Endothelial cell of umbilical vein (primary cell): ENCODE results near the gene ANAPC7. TPM values are rescaled to one million over a fixed set of nuclear protein-coding genes. Genes with fewer than 3 reads are reported as not detected.

Source experiments
- Bru-seq: library from RNA; stranded (reverse); fragments of 400-500 nt; gene quantifications from one replicate; lab custom pipeline; 2021; lab: Mats Ljungman, UMichigan
- BruChase-seq, 2 experiments: library from RNA; stranded (reverse); fragments of 400-500 nt; gene quantifications; one replicate each; lab custom pipeline; 2021; lab: Mats Ljungman, UMichigan
- BruUV-seq: library from RNA; stranded (reverse); fragments of 400-500 nt; replicated peaks from 2 replicates; lab custom pipeline; 2021; lab: Mats Ljungman, UMichigan
- CTCF ChIA-PET: fragments of 300-600, 350-600 bp; sonication (Branson Sonifier 250); formaldehyde crosslinking; loops from one replicate; lab custom pipeline; 2021; ENCODE audit warnings: antibody characterized with exemption, inconsistent platforms; lab: Charles Lee
- POLR2A ChIA-PET: fragments of 300-600, 350-600 bp; sonication (Branson Sonifier 250); formaldehyde crosslinking; loops from one replicate; lab custom pipeline; 2021; ENCODE audit warnings: antibody characterized with exemption, inconsistent platforms; lab: Charles Lee
- DNase-seq: peaks from one replicate; pipeline ENCODE4 v3.0.0-alpha.2; 2011; ENCODE audit warnings: low read depth, low spot score
- FAIRE-seq: peaks from 2 replicates; lab custom pipeline; 2011; peaks lifted over from hg19 to GRCh38; lab: Jason Lieb, UNC
- H2AFZ ChIP-seq: 2 replicates; pipeline ENCODE4 v1.6.0; 2012; ENCODE audit warnings: low read depth, low read length, control low read depth, inconsistent platforms
- H3K27ac ChIP-seq: 2 replicates; pipeline ENCODE4 v1.5.1; 2011; ENCODE audit warnings: low read depth, mild to moderate bottlenecking, control low read depth, low read length, moderate library complexity; ENCODE audit not compliant: insufficient read depth
- H3K27me3 ChIP-seq, 2 experiments: 2 replicates each; pipeline versions ENCODE4 v1.6.0 to v1.6.1; 2011; ENCODE audit warnings: low read length in 2 of 2, mixed read lengths in 1 of 2; ENCODE audit not compliant: control insufficient read depth in 2 of 2, insufficient read depth in 2 of 2
- H3K36me3 ChIP-seq, 2 experiments: 2 replicates in 1 of 2; 3 replicates in 1 of 2; pipeline ENCODE4 v1.5.1; 2011; ENCODE audit warnings: low read length in 2 of 2, mild to moderate bottlenecking in 1 of 2, moderate library complexity in 1 of 2; ENCODE audit not compliant: control insufficient read depth in 2 of 2, insufficient read depth in 2 of 2; ENCODE audit errors: extremely low read depth in 1 of 2
- H3K4me1 ChIP-seq: 3 replicates; pipeline ENCODE4 v1.5.1; 2011; ENCODE audit warnings: mild to moderate bottlenecking, low read length; ENCODE audit not compliant: control insufficient read depth, insufficient read depth; ENCODE audit errors: extremely low read depth
- H3K4me2 ChIP-seq: 2 replicates; pipeline ENCODE4 v1.6.1; 2011; ENCODE audit warnings: low read length, control low read depth, mixed read lengths; ENCODE audit not compliant: insufficient read depth
- H3K4me3 ChIP-seq, 3 experiments: fragments of 200-600 bp in 1 of 3; sonication (generic), shearing (Covaris generic) in 1 of 3; replicated peaks in 1 of 3; 2 replicates each; pipeline ENCODE4 v1.5.1; 2011 to 2016; ENCODE audit warnings: control low read depth in 3 of 3, low read length in 3 of 3, mild to moderate bottlenecking in 2 of 3, inconsistent platforms in 1 of 3, low read depth in 1 of 3, moderate library complexity in 1 of 3; ENCODE audit not compliant: insufficient read depth in 1 of 3
- H3K79me2 ChIP-seq: 2 replicates; pipeline ENCODE4 v1.6.0; 2012; ENCODE audit warnings: low read length, inconsistent platforms; ENCODE audit not compliant: control insufficient read depth, insufficient read depth
- H3K9ac ChIP-seq: replicated peaks from 2 replicates; pipeline ENCODE3; 2011; ENCODE audit warnings: low read length, control low read depth; ENCODE audit not compliant: insufficient read depth; ENCODE audit errors: extremely low read depth
- H3K9me1 ChIP-seq: replicated peaks from 3 replicates; pipeline ENCODE4 v1.6.0; 2011; ENCODE audit warnings: mild to moderate bottlenecking, low read length; ENCODE audit not compliant: control insufficient read depth, insufficient read depth; ENCODE audit errors: extremely low read depth
- H3K9me3 ChIP-seq: replicated peaks from 2 replicates; pipeline ENCODE4 v1.5.1; 2012; ENCODE audit warnings: low read length, inconsistent platforms; ENCODE audit not compliant: control insufficient read depth, insufficient read depth
- H4K20me1 ChIP-seq: replicated peaks from 2 replicates; pipeline ENCODE3; 2011; ENCODE audit warnings: mild to moderate bottlenecking, low read length; ENCODE audit not compliant: control insufficient read depth, insufficient read depth; ENCODE audit errors: extremely low read depth
- CTCF ChIP-seq, 2 donors: IDR thresholded peaks; 1 replicate in 1 of 2; 2 replicates in 1 of 2; pipeline ENCODE4 v1.5.1; 2011; ENCODE audit warnings: low read length in 2 of 2, mild to moderate bottlenecking in 2 of 2, moderate library complexity in 2 of 2, control low read depth in 1 of 2, inconsistent platforms in 1 of 2, low read depth in 1 of 2; ENCODE audit not compliant: insufficient read depth in 1 of 2; ENCODE audit errors: extremely low read depth in 1 of 2
- EZH2 ChIP-seq: IDR thresholded peaks from 2 replicates; pipeline ENCODE4 v1.6.1; 2012; ENCODE audit warnings: borderline replicate concordance, low read depth, mild to moderate bottlenecking, moderate library complexity, low read length, inconsistent platforms; ENCODE audit not compliant: severe bottlenecking
- FOS ChIP-seq: IDR thresholded peaks from 2 replicates; pipeline ENCODE4 v1.6.1; 2011; ENCODE audit warnings: mild to moderate bottlenecking, low read length, moderate library complexity, borderline replicate concordance; ENCODE audit not compliant: insufficient read depth
- GATA2 ChIP-seq: IDR thresholded peaks from 2 replicates; pipeline ENCODE4 v1.7.0; 2011; ENCODE audit warnings: low read depth, mild to moderate bottlenecking, moderate library complexity, mixed read lengths, low read length; ENCODE audit not compliant: insufficient read length, insufficient read depth
- JUN ChIP-seq: IDR thresholded peaks from 2 replicates; pipeline ENCODE4 v1.6.1; 2011; ENCODE audit warnings: borderline replicate concordance, low read depth; ENCODE audit not compliant: insufficient read length, insufficient read depth
- MAX ChIP-seq: IDR thresholded peaks from 2 replicates; pipeline ENCODE4 v1.6.1; 2011; ENCODE audit not compliant: insufficient read depth, insufficient read length
- MYC ChIP-seq: IDR thresholded peaks from one replicate; pipeline ENCODE4 v1.6.1; 2011; ENCODE audit warnings: mild to moderate bottlenecking, low read depth, low read length
- POLR2A ChIP-seq: IDR thresholded peaks from 2 replicates; pipeline ENCODE4 v1.6.1; 2012; ENCODE audit warnings: low read depth, mild to moderate bottlenecking, control low read depth, low read length
- POLR2AphosphoS5 ChIP-seq: IDR thresholded peaks from 2 replicates; pipeline ENCODE4 v1.6.1; 2012; ENCODE audit warnings: low read depth, mild to moderate bottlenecking, control low read depth, low read length, moderate library complexity; ENCODE audit not compliant: insufficient read depth
- dilution Hi-C: fragments of 300-500 bp; cut with MboI; formaldehyde crosslinking; loops from one replicate; pipeline ENCODE4 v1.15.0; 2019; ENCODE audit warnings: low sequenced_read_pairs; ENCODE audit not compliant: extremely low pct_ligation_motif_present
- intact Hi-C: fragments of 100-400 bp; cut with micrococcal nuclease; formaldehyde crosslinking; loops from one replicate; pipeline ENCODE4 v1.10.0; 2022
- long read RNA-seq: library from polyadenylated mRNA; stranded (forward); transcript quantifications from one replicate; pipeline ENCODE4 v2.0.0, GENCODE V29; 2021
- polyA minus RNA-seq, 3 experiments: library from RNA; depleted of rRNA, polyadenylated mRNA; stranded (reverse); fragments of >200 nt; gene quantifications; 1 replicate in 1 of 3; 2 replicates in 2 of 3; pipeline ENCODE4 v1.2.3, GENCODE V29; 2011
- polyA plus RNA-seq, 4 experiments: library from polyadenylated mRNA; depleted of rRNA in 3 of 4; stranded (reverse) in 3 of 4; unstranded in 1 of 4; fragments of >200 nt; gene quantifications; 2 replicates each; pipeline versions ENCODE4 v1.2.1 to v1.2.3, GENCODE V29; 2011 to 2012; ENCODE audit warnings: missing spikeins in 1 of 4
- total RNA-seq: library from RNA; stranded (reverse); gene quantifications from 2 replicates; pipeline ENCODE4 v1.2.3, GENCODE V29; 2021

The ANAPC7 gene, protein sequence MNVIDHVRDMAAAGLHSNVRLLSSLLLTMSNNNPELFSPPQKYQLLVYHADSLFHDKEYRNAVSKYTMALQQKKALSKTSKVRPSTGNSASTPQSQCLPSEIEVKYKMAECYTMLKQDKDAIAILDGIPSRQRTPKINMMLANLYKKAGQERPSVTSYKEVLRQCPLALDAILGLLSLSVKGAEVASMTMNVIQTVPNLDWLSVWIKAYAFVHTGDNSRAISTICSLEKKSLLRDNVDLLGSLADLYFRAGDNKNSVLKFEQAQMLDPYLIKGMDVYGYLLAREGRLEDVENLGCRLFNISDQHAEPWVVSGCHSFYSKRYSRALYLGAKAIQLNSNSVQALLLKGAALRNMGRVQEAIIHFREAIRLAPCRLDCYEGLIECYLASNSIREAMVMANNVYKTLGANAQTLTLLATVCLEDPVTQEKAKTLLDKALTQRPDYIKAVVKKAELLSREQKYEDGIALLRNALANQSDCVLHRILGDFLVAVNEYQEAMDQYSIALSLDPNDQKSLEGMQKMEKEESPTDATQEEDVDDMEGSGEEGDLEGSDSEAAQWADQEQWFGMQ
- total RNA-seq (76.6 and 89.0 TPM in 2 replicates), polyA plus RNA-seq (54.2 and 56.0 TPM in 2 replicates), polyA minus RNA-seq (62.4 and 80.4 TPM in 2 replicates), Bru-seq, nascent RNA (percentile 89 among the genes with signal in this experiment), BruChase-seq, experiment 1, labeled RNA remaining after a 6-hour chase (percentile 95 among the genes with signal in this experiment), BruChase-seq, experiment 2, labeled RNA remaining after a 2-hour chase (percentile 97 among the genes with signal in this experiment)
- 48.8 and 49.6 TPM in 2 replicates for polyA plus RNA-seq (2011; cell fraction: cytosol; rRNA removed)
- polyA plus RNA-seq (2011; cell fraction: nucleus; rRNA removed): 154 and 180 TPM in 2 replicates
- polyA plus RNA-seq (2012): 37.3 and 51.9 TPM in 2 replicates
- 45.4 TPM for polyA minus RNA-seq (2011; cell fraction: cytosol; rRNA and poly(A)+ RNA removed)
- 48.7 and 60.1 TPM in 2 replicates for polyA minus RNA-seq (2011; cell fraction: nucleus; rRNA and poly(A)+ RNA removed)
- long read RNA-seq, transcript ANAPC7-201 (10 exons, 2,200 nt): minor isoform, 5 of 128 reads
- long read RNA-seq, transcript ANAPC7-203 (11 exons, 3,045 nt): major isoform, 88 of 128 reads
- long read RNA-seq, partial matches to known transcripts: 7 of 128 reads
- long read RNA-seq, other reads (novel, unspliced or antisense): 26 of 128 reads

DNA sequence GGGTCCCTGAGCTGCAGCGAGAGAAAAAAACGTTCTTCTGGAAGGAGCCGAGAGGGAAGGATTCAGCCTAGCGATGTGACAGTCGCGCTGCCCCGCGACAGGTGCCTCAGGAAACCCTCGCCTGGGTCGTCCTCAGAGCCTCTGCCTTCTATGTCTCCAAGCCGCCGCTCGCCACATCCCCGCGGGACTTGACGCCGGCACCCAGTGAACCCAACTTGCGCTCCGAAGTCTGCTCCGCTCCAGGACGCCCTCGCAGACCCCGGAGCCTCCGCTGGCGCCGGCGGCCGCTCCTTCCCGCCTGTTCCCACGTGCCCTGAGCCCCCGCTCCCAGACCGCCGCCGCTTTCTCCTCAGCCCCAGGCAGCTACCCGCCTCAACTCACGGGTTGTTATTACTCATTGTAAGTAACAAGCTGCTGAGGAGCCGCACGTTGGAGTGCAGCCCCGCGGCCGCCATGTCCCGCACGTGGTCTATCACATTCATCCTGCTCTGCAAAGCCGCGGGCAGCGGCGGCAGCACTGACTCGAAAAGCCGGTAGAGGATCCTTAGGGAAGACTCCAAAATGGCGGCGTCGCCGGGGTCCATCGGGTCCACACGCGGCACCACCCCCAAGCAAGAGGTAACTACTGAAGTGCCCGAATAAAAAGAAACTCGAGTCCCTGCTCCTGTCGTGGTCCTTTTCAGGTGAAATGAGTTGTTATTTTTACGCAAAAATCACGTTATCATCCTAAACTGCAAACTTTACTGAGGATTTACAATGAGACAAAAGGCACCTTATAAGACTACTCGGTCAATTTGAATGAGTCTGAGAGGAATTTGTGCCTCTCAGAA lies at the start of gene ANAPC7:
Gene ANAPC7 (minus strand): TSS at position 563 of the 830 bp plus-strand sequence. CDS start 81 bp downstream, at position 482.
- peak within 1 kb of the TSS; percentile 99 for H3K9ac ChIP-seq
- intact Hi-C loops (loop anchor here (1.0 to 2.0 kb wide), 2 partner anchors 28 to 123 kb away; partner anchors contain the start of gene ATP2A2), dilution Hi-C loops (no loop called here)
- H3K9me1 ChIP-seq: no peaks in the 10 kb centered on the region
- H3K27ac ChIP-seq: peak within 1 kb of the TSS; percentile 97
- DNase-seq (peak; percentile 92), FAIRE-seq (peak; percentile 64)
- no peaks in the 10 kb centered on the region for H3K9me3 ChIP-seq
- CTCF ChIA-PET: interaction anchor here (1.0 to 2.1 kb wide), 3 partner anchors 13 to 204 kb away, joined by 3 to 11 read pairs (median 4); no protein-coding TSS in a partner anchor
- no peaks in the 10 kb centered on the region for H3K27me3 ChIP-seq
- TSS peak; percentile 30 for BruUV-seq
- H3K79me2 ChIP-seq: peaks cover 48% of the 10 kb centered on the region
- H3K4me2 ChIP-seq: peak within 1 kb of the TSS; percentile 99
- peaks cover 3% of the 10 kb centered on the region in 2 experiments for H3K36me3 ChIP-seq
- H3K4me3 ChIP-seq: peak within 1 kb of the TSS; percentile 49 to 84 (median 61)
- no peaks in the 10 kb centered on the region for H4K20me1 ChIP-seq
- TF ChIP-seq JUN (no peak), CTCF (IDR thresholded peaks at IDR 0.05; ENCODE audit: extremely low read depth in 1 of 2, insufficient read depth in 1 of 2, low read depth in 1 of 2, low read length in 2 of 2) (no peak), MYC (peak; percentile 7), FOS (no peak), MAX (peak; percentile 85), POLR2AphosphoS5 (peak; percentile 86), GATA2 (no peak), POLR2A (peak; percentile 83), EZH2 (no peak)
- H3K4me1 ChIP-seq: peaks cover 8% of the 10 kb centered on the region
- H2AFZ ChIP-seq: peak within 1 kb of the TSS; percentile 100
- POLR2A ChIA-PET: interaction anchor here (0.6 kb wide), 1 partner anchor 11 kb away, joined by 7 read pairs; no protein-coding TSS in a partner anchor
